ENCODE results near the gene BABAM1. TPM values are rescaled to one million over a fixed set of nuclear protein-coding genes. Genes with fewer than 3 reads are reported as not detected.

BABAM1 gene
- polyA plus RNA-seq, 3 donors: 76.9 to 106 (median 90.3) TPM

GRCh38 chr19:17237747-17238706 lies 29.2 kb upstream of the BABAM1 start:
- H3K79me2 ChIP-seq (ENCODE audit: insufficient read depth, low read length): peaks cover 8% of the 10 kb centered on the region
- peaks cover 1 to 5% (median 2%) of the 10 kb centered on the region in 3 donors for H3K27me3 Mint-ChIP-seq (ENCODE audit: low read depth in 3 of 3)

More at GRCh38 chr19:17237747-17238706, 29.2 kb upstream of the BABAM1 start:
- Histone ChIP-seq H3K27ac (ENCODE audit: low read depth in 1 of 2, low read length in 2 of 2) (no peak overlapping the region), H2AFZ (ENCODE audit: insufficient read depth, low read depth, low read length, poor library complexity, severe bottlenecking) (no peak overlapping the region), H3K9me3 (replicated peaks in 1 of 2; ENCODE audit: control insufficient read depth in 1 of 2, insufficient read depth in 1 of 2, low read length in 2 of 2) (no peaks in the 10 kb centered on the region), H3K27me3 (ENCODE audit: control insufficient read depth in 2 of 2, insufficient read depth in 2 of 2, low read length in 2 of 2) (no peaks in the 10 kb centered on the region), H3K4me2 (replicated peaks; ENCODE audit: extremely low read depth, low read length, poor library complexity, severe bottlenecking) (no peak overlapping the region), H3K36me3 (replicated peaks in 1 of 2; ENCODE audit: control insufficient read depth in 1 of 2, insufficient read depth in 2 of 2, low read length in 2 of 2) (peaks cover 0 to 6% of the 10 kb centered on the region in 2 donors), H3K4me3 (replicated peaks in 1 of 3; ENCODE audit: low read depth in 2 of 3, low read length in 3 of 3) (no peak overlapping the region), H3K4me1 (ENCODE audit: control insufficient read depth in 1 of 2, insufficient read depth in 2 of 2, low read length in 2 of 2) (peaks cover 14 to 24% of the 10 kb centered on the region in 2 donors), H3K9ac (ENCODE audit: insufficient read depth, low read length, poor library complexity, severe bottlenecking) (no peak overlapping the region), H4K20me1 (ENCODE audit: insufficient read depth, low read length) (peaks cover 23% of the 10 kb centered on the region)
- TF ChIP-seq CTCF (IDR thresholded peaks at IDR 0.05): no peak
- DNase-seq: no peak
- Mint-ChIP-seq H3K9me3 (peaks cover 0 to 4% (median 0%) of the 10 kb centered on the region in 7 donors), H3K4me3 (peak overlapping the region in 1 of 2 donors; percentile 35), H3K27ac (no peak overlapping the region), H3K36me3 (peaks cover 8 to 14% of the 10 kb centered on the region in 2 donors), H3K4me1 (peaks cover 17% of the 10 kb centered on the region)
- intact Hi-C loops (cut with micrococcal nuclease): loop anchor here in 1 of 2 donors (5.0 kb wide), 1 partner anchor 36 kb away; no protein-coding TSS in a partner anchor
- WGBS (ENCODE audit: insufficient coverage): 98% methylated on average over 7 of the region's 13 CpGs
